Ovary (tissue), 9 donors: ENCODE results near the gene SLC7A11. TPM values are rescaled to one million over a fixed set of nuclear protein-coding genes. Genes with fewer than 3 reads are reported as not detected.

Experiments
- DNase-seq, 5 donors: peaks; one replicate each; pipeline ENCODE4 v3.0.0-alpha.2; 2019 to 2020
- H3K27ac ChIP-seq, 2 donors: fragments of 200-600 bp; one replicate each; pipeline versions ENCODE4 v1.5.1 to v1.8.0; 2019 to 2022
- H3K27me3 ChIP-seq: fragments of 200-600 bp; one replicate; pipeline ENCODE4 v1.8.0; 2022
- H3K36me3 ChIP-seq: fragments of 200-600 bp; sonication (generic); one replicate; pipeline ENCODE4 v1.5.1; 2019
- H3K4me1 ChIP-seq: one replicate; pipeline ENCODE4 v1.8.1; 2013; ENCODE audit warnings: mild to moderate bottlenecking, moderate library complexity; ENCODE audit not compliant: insufficient read depth
- H3K4me3 ChIP-seq: fragments of 200-600 bp; sonication (generic); one replicate; pipeline ENCODE4 v1.5.1; 2017
- H3K9me3 ChIP-seq, 2 donors: fragments of 200-600 bp in 1 of 2; sonication (generic) in 1 of 2; one replicate each; pipeline versions ENCODE4 v1.5.1 to v1.8.1; 2013 to 2019; ENCODE audit warnings: mild to moderate bottlenecking in 1 of 2, moderate library complexity in 1 of 2
- EP300 ChIP-seq: sonication (generic); formaldehyde crosslinking; IDR thresholded peaks from one replicate; pipeline ENCODE4 v1.6.1; 2017; ENCODE audit warnings: antibody characterized with exemption
- POLR2A ChIP-seq: fragments of 450-650 bp; IDR thresholded peaks from one replicate; pipeline ENCODE4 v1.6.1; 2017; ENCODE audit warnings: antibody characterized with exemption, mild to moderate bottlenecking, moderate library complexity
- WGBS, 3 donors: extraction: QIAGEN DNeasy Blood & Tissue Kit in 1 of 3; methylation state at CpG; one replicate each; pipeline versions ENCODE4 v1.1.5 to v1.1.7; 2013 to 2017; 5-methylcytosine and 5-hydroxymethylcytosine counted together
- intact Hi-C, 4 donors: fragments of 100-400 bp; cut with DNase I; formaldehyde crosslinking; loops; one replicate each; pipeline versions ENCODE4 v1.11.0 to v1.15.1; 2022 to 2023
- polyA plus RNA-seq, 2 donors: library from polyadenylated mRNA; stranded (reverse); fragments of 200-250 nt in 1 of 2; fragments of 350-450 nt in 1 of 2; fragmentation: Illumina TruSeq in 1 of 2; extraction: RNeasy Lipid Tissue Mini Kit (QIAGEN cat#74804) in 1 of 2; gene quantifications; one replicate each; pipeline ENCODE4 v1.2.3, GENCODE V29; 2013 to 2014
- total RNA-seq, 7 donors: library from RNA; depleted of rRNA in 2 of 7; stranded (reverse); fragments of >200 nt in 2 of 7; fragmentation: NEBNext Ultra II Directional in 3 of 7; extraction: Animal tissue kit (Norgen Biotek cat#: 25700) in 3 of 7; gene quantifications; one replicate each; pipeline versions ENCODE4 v1.1.0 to v1.2.4, GENCODE V29; 2016 to 2023
- TF ChIP-seq, protein P1 (sequence below), 3 donors: fragments of 450-650 bp in 2 of 3; fragments of 200-600 bp in 1 of 3; IDR thresholded peaks; one replicate each; pipeline versions ENCODE4 v1.5.1 to v1.8.0; 2016 to 2022; ENCODE audit warnings: antibody characterized with exemption in 3 of 3, mild to moderate bottlenecking in 1 of 3
- donor health status: DM: no; HTN: no; CAD: no; lungs with moderate emphysema.
- donor health status: DM: no; HTN: no; CAD: no.
- donor health status: Bipolar disorder and iron deficiency.
- donor health status: DM: yes; HTN: yes; CAD: no.
- donor health status: DM: no; HTN: no; CAD: no.
- donor health status: DM: yes; HTN: yes; CAD: no.

SLC7A11 gene
- total and polyA plus RNA-seq, 9 donors = 0.05 to 18.1 (median 0.95) TPM

DNA sequence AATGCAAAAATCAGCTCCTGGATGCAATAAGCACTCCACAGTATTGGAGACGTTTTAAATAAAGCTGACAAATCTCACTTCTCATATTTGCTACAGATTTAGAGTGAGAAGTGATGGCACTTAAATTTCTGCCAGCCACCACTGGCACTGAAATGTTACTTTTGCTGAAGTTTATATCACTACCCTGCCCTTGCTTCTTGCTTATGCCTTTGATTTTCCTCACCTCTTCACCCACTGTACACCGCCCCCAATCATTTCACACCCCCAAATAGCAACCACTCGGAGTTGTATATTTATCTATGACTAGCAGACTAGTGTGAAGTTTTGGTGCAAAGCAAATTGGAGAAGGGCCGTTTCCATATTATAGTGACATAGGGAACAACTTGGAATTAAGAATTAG, 19.9 kb upstream of the SLC7A11 start:
- 73 to 84% (median 78%) methylated on average over 4 of the region's 4 CpGs for WGBS, 3 donors
- TF ChIP-seq EP300 (no peak), POLR2A (no peak)
- TF ChIP-seq, protein P1, sequence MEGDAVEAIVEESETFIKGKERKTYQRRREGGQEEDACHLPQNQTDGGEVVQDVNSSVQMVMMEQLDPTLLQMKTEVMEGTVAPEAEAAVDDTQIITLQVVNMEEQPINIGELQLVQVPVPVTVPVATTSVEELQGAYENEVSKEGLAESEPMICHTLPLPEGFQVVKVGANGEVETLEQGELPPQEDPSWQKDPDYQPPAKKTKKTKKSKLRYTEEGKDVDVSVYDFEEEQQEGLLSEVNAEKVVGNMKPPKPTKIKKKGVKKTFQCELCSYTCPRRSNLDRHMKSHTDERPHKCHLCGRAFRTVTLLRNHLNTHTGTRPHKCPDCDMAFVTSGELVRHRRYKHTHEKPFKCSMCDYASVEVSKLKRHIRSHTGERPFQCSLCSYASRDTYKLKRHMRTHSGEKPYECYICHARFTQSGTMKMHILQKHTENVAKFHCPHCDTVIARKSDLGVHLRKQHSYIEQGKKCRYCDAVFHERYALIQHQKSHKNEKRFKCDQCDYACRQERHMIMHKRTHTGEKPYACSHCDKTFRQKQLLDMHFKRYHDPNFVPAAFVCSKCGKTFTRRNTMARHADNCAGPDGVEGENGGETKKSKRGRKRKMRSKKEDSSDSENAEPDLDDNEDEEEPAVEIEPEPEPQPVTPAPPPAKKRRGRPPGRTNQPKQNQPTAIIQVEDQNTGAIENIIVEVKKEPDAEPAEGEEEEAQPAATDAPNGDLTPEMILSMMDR (IDR thresholded peaks at IDR 0.05) = no peak
- no peaks in the 10 kb centered on the region for H3K27me3 ChIP-seq

GRCh38 chr4:138259824-138260223, 17.7 kb upstream of the SLC7A11 start:
- no peaks in the 10 kb centered on the region for H3K27me3 ChIP-seq
- no peaks in the 10 kb centered on the region for H3K4me1 ChIP-seq
- no peak for DNase-seq
- WGBS, 3 donors = 54 to 68% (median 66%) methylated on average over 2 of the region's 2 CpGs
- no peaks in the 10 kb centered on the region for H3K9me3 ChIP-seq
- no peak overlapping the region for H3K4me3 ChIP-seq
- no peaks in the 10 kb centered on the region for H3K36me3 ChIP-seq
- H3K27ac ChIP-seq = no peak overlapping the region
- intact Hi-C loops = no loop called here
- no peak for TF ChIP-seq EP300
- TF ChIP-seq, protein P1 (IDR thresholded peaks at IDR 0.05) = no peak
- TF ChIP-seq POLR2A = no peak

More for the DNA sequence above, 19.9 kb upstream of the SLC7A11 start:
- DNase-seq = no peak
- intact Hi-C loops = no loop called here
- Histone ChIP-seq H3K27ac (no peak overlapping the region), H3K9me3 (no peaks in the 10 kb centered on the region), H3K36me3 (no peaks in the 10 kb centered on the region), H3K4me3 (no peak overlapping the region), H3K4me1 (no peaks in the 10 kb centered on the region)

GRCh38 chr4:138259271-138259670, 17.1 kb upstream of the SLC7A11 start:
- TF ChIP-seq POLR2A = no peak
- no peak for TF ChIP-seq EP300
- TF ChIP-seq, protein P1 (IDR thresholded peaks at IDR 0.05) = no peak
- intact Hi-C loops = no loop called here
- Histone ChIP-seq H3K27me3 (no peaks in the 10 kb centered on the region), H3K4me3 (no peak overlapping the region), H3K9me3 (no peaks in the 10 kb centered on the region), H3K4me1 (no peaks in the 10 kb centered on the region), H3K27ac (no peak overlapping the region), H3K36me3 (no peaks in the 10 kb centered on the region)
- 34 to 42% (median 38%) methylated on average over 4 of the region's 4 CpGs for WGBS, 3 donors
- DNase-seq = no peak

GRCh38 chr4:138256608-138257007, 14.5 kb upstream of the SLC7A11 start:
- Histone ChIP-seq H3K9me3 (no peaks in the 10 kb centered on the region), H3K4me3 (no peak overlapping the region), H3K36me3 (no peaks in the 10 kb centered on the region), H3K4me1 (no peaks in the 10 kb centered on the region), H3K27ac (no peak overlapping the region), H3K27me3 (no peaks in the 10 kb centered on the region)
- 91 to 96% (median 95%) methylated on average over 5 of the region's 5 CpGs for WGBS, 3 donors
- DNase-seq = no peak
- TF ChIP-seq POLR2A = no peak
- TF ChIP-seq EP300 = no peak
- TF ChIP-seq, protein P1 (IDR thresholded peaks at IDR 0.05) = no peak
- intact Hi-C loops = no loop called here
